HEK293 (cell line): ENCODE data around the gene LHFPL2.

ENCODE experiments used
- AEBP2 ChIP-seq: fragments of 450-650 bp; formaldehyde crosslinking; IDR thresholded peaks from 2 replicates; pipeline ENCODE4 v1.5.1; 2016; ENCODE audit warnings: missing biosample characterization, missing genetic modification characterization, borderline replicate concordance
- GLI4 ChIP-seq: fragments of 450-650 bp; formaldehyde crosslinking; IDR thresholded peaks from 2 replicates; pipeline ENCODE4 v1.5.1; 2016; ENCODE audit warnings: missing biosample characterization, missing genetic modification characterization
- HOXC10 ChIP-seq: sonication (generic); formaldehyde crosslinking; IDR thresholded peaks from 2 replicates; pipeline ENCODE4 v1.8.1; 2023; ENCODE audit warnings: mild to moderate bottlenecking, missing genetic modification reagents
- MYNN ChIP-seq: fragments of 450-650 bp; formaldehyde crosslinking; IDR thresholded peaks from 2 replicates; pipeline ENCODE4 v1.5.1; 2016; ENCODE audit warnings: missing biosample characterization, missing genetic modification characterization, borderline replicate concordance
- MZF1 ChIP-seq: fragments of 450-650 bp; formaldehyde crosslinking; IDR thresholded peaks from 2 replicates; pipeline ENCODE4 v1.5.1; 2017; ENCODE audit warnings: missing biosample characterization, missing genetic modification characterization, borderline replicate concordance
- REST ChIP-seq: fragments of 450-650 bp; formaldehyde crosslinking; IDR thresholded peaks from 2 replicates; pipeline ENCODE4 v1.5.1; 2016; ENCODE audit warnings: missing biosample characterization, missing genetic modification characterization
- TRIM28 ChIP-seq: IDR thresholded peaks from 2 replicates; pipeline ENCODE4 v1.6.1; 2011; ENCODE audit warnings: low read length, control low read depth, borderline replicate concordance
- ZBTB1 ChIP-seq: fragments of 450-650 bp; formaldehyde crosslinking; IDR thresholded peaks from 2 replicates; pipeline ENCODE4 v1.5.1; 2016; ENCODE audit warnings: missing biosample characterization, missing genetic modification characterization
- ZBTB21 ChIP-seq: fragments of 450-650 bp; formaldehyde crosslinking; IDR thresholded peaks from 2 replicates; pipeline ENCODE4 v1.5.1; 2017; ENCODE audit warnings: missing biosample characterization, missing genetic modification characterization
- ZNF112 ChIP-seq: fragments of 450-650 bp; formaldehyde crosslinking; IDR thresholded peaks from 2 replicates; pipeline ENCODE4 v1.5.0; 2017; ENCODE audit warnings: missing biosample characterization, missing genetic modification characterization
- ZNF148 ChIP-seq: fragments of 450-650 bp; formaldehyde crosslinking; IDR thresholded peaks from 2 replicates; pipeline ENCODE4 v1.5.0; 2017; ENCODE audit warnings: missing biosample characterization, missing genetic modification characterization, borderline replicate concordance
- ZNF155 ChIP-seq: fragments of 450-650 bp; formaldehyde crosslinking; IDR thresholded peaks from 2 replicates; pipeline ENCODE4 v1.5.1; 2016; ENCODE audit warnings: missing biosample characterization, missing genetic modification characterization
- ZNF16 ChIP-seq: fragments of 450-650 bp; formaldehyde crosslinking; IDR thresholded peaks from 2 replicates; pipeline ENCODE4 v1.5.1; 2016; ENCODE audit warnings: low read depth, missing biosample characterization, missing genetic modification characterization
- ZNF184 ChIP-seq: fragments of 450-650 bp; IDR thresholded peaks from 2 replicates; pipeline ENCODE4 v1.5.1; 2018; ENCODE audit warnings: missing biosample characterization, mild to moderate bottlenecking, missing genetic modification characterization
- ZNF292 ChIP-seq: fragments of 450-650 bp; formaldehyde crosslinking; IDR thresholded peaks from 2 replicates; pipeline ENCODE4 v1.5.1; 2016; ENCODE audit warnings: low read depth, missing biosample characterization, missing genetic modification characterization, borderline replicate concordance
- ZNF311 ChIP-seq: fragments of 450-650 bp; formaldehyde crosslinking; IDR thresholded peaks from 2 replicates; pipeline ENCODE4 v1.5.1; 2017; ENCODE audit warnings: missing biosample characterization, missing genetic modification characterization, borderline replicate concordance
- ZNF398 ChIP-seq: fragments of 450-650 bp; formaldehyde crosslinking; IDR thresholded peaks from 2 replicates; pipeline ENCODE4 v1.5.1; 2017; ENCODE audit warnings: missing biosample characterization, missing genetic modification characterization
- ZNF416 ChIP-seq: fragments of 450-650 bp; formaldehyde crosslinking; IDR thresholded peaks from 2 replicates; pipeline ENCODE4 v1.5.1; 2016; ENCODE audit warnings: missing biosample characterization, missing genetic modification characterization
- ZNF501 ChIP-seq: fragments of 450-650 bp; formaldehyde crosslinking; IDR thresholded peaks from 2 replicates; pipeline ENCODE4 v1.5.1; 2016; ENCODE audit warnings: missing biosample characterization, missing genetic modification characterization
- ZNF555 ChIP-seq: fragments of 450-650 bp; formaldehyde crosslinking; conservative IDR thresholded peaks from 2 replicates; pipeline ENCODE4 v1.5.1; 2017; ENCODE audit warnings: missing biosample characterization, mild to moderate bottlenecking, missing genetic modification characterization, inconsistent platforms
- ZNF596 ChIP-seq: fragments of 450-650 bp; IDR thresholded peaks from 2 replicates; pipeline ENCODE4 v1.5.0; 2018; ENCODE audit warnings: missing biosample characterization, mild to moderate bottlenecking, missing genetic modification characterization, moderate library complexity
- ZNF623 ChIP-seq: fragments of 450-650 bp; formaldehyde crosslinking; IDR thresholded peaks from 2 replicates; pipeline ENCODE4 v1.5.1; 2016; ENCODE audit warnings: missing biosample characterization, missing genetic modification characterization
- ZNF624 ChIP-seq: fragments of 450-650 bp; formaldehyde crosslinking; IDR thresholded peaks from 2 replicates; pipeline ENCODE4 v1.5.1; 2017; ENCODE audit warnings: missing biosample characterization, missing genetic modification characterization
- ZNF626 ChIP-seq: fragments of 450-650 bp; sonication (Bioruptor Pico); formaldehyde crosslinking; IDR thresholded peaks from 2 replicates; pipeline ENCODE4 v1.5.1; 2018; ENCODE audit warnings: missing biosample characterization, missing genetic modification characterization, inconsistent platforms
- ZNF645 ChIP-seq: fragments of 450-650 bp; formaldehyde crosslinking; IDR thresholded peaks from 2 replicates; pipeline ENCODE4; 2016; ENCODE audit warnings: missing biosample characterization, missing genetic modification characterization
- ZNF670 ChIP-seq: fragments of 450-650 bp; formaldehyde crosslinking; IDR thresholded peaks from 2 replicates; pipeline ENCODE4 v1.5.1; 2016; ENCODE audit warnings: missing biosample characterization, missing genetic modification characterization, low read depth
- ZNF747 ChIP-seq: fragments of 450-650 bp; formaldehyde crosslinking; IDR thresholded peaks from 2 replicates; pipeline ENCODE4 v1.5.1; 2016; ENCODE audit warnings: missing biosample characterization, missing genetic modification characterization
- ZNF76 ChIP-seq: fragments of 450-650 bp; formaldehyde crosslinking; IDR thresholded peaks from 2 replicates; pipeline ENCODE4; 2016; ENCODE audit warnings: low read depth, missing biosample characterization, missing genetic modification characterization, borderline replicate concordance
- ZNF776 ChIP-seq: fragments of 450-650 bp; formaldehyde crosslinking; IDR thresholded peaks from 2 replicates; pipeline ENCODE4 v1.5.0; 2017; ENCODE audit warnings: missing biosample characterization, missing genetic modification characterization, borderline replicate concordance
- ZNF791 ChIP-seq: fragments of 450-650 bp; formaldehyde crosslinking; IDR thresholded peaks from 2 replicates; pipeline ENCODE4 v1.5.1; 2016; ENCODE audit warnings: missing biosample characterization, missing genetic modification characterization
- ZXDB ChIP-seq: fragments of 450-650 bp; formaldehyde crosslinking; IDR thresholded peaks from 2 replicates; pipeline ENCODE4 v1.5.1; 2016; ENCODE audit warnings: missing biosample characterization, missing genetic modification characterization

Gene LHFPL2

GRCh38 chr5:78508186-78508765 lies 140.3 kb downstream of the LHFPL2 start (continued):
- no peak for TF ChIP-seq ZNF311
- TF ChIP-seq ZNF148 (tag by site-specific recombination): no peak
- TF ChIP-seq ZNF416 (tag by site-specific recombination): no peak
- TF ChIP-seq TRIM28: peak; percentile 70; the same call in 1 of the 2 replicates
- no peak for TF ChIP-seq ZNF670
- TF ChIP-seq ZXDB: peak; percentile 96
- peak; percentile 67; the same call in 1 of the 2 replicates for TF ChIP-seq MYNN (tag by site-specific recombination)
- no peak for TF ChIP-seq ZBTB1 (tag by site-specific recombination)
- TF ChIP-seq ZNF398 (tag by site-specific recombination): peak; percentile 57
- no peak for TF ChIP-seq HOXC10
- no peak for TF ChIP-seq GLI4
- no peak for TF ChIP-seq ZNF16
- no peak for TF ChIP-seq ZNF645 (tag by site-specific recombination)
- TF ChIP-seq ZNF791 (tag by site-specific recombination): no peak
- peak; percentile 67; the same call in 1 of the 2 replicates for TF ChIP-seq ZNF596
- no peak for TF ChIP-seq ZNF76 (tag by site-specific recombination)
- TF ChIP-seq ZNF624: no peak
- no peak for TF ChIP-seq ZNF501 (tag by site-specific recombination)
- TF ChIP-seq ZNF747 (tag by site-specific recombination): no peak
- TF ChIP-seq ZBTB21 (tag by site-specific recombination): no peak; the same call in 1 of the 2 replicates
- TF ChIP-seq MZF1 (tag by site-specific recombination): peak; percentile 62; the same call in 1 of the 2 replicates
- TF ChIP-seq ZNF626 (tag by site-specific recombination): no peak
- no peak for TF ChIP-seq AEBP2
- no peak for TF ChIP-seq ZNF623 (tag by site-specific recombination)
- TF ChIP-seq ZNF155: no peak
- TF ChIP-seq ZNF292 (tag by site-specific recombination): 0 out of 2 replicates have a peak, but pooled peaks have one; percentile 2
- no peak for TF ChIP-seq REST (tag by site-specific recombination)
- no peak for TF ChIP-seq ZNF555 (tag by site-specific recombination)
- no peak for TF ChIP-seq ZNF776 (tag by site-specific recombination)
- no peak for TF ChIP-seq ZNF112 (tag by site-specific recombination)
- peak; percentile 30; the same call in 1 of the 2 replicates for TF ChIP-seq ZNF184 (tag by site-specific recombination)
